Measurements from ENCODE around the gene DNAJC11. TPM values are rescaled to one million over a fixed set of nuclear protein-coding genes. Genes with fewer than 3 reads are reported as not detected.
"Not testable (repeated sequence)": the region's sequence is repeated elsewhere in the genome, so short reads cannot be mapped to it uniquely, and the experiment has no call there.

The DNAJC11 gene
- total RNA-seq, 1 donor from 2014 or later, result 47.6 TPM

- no peak overlapping the region for H3K27ac Mint-ChIP-seq
- no peaks in the 10 kb centered on the region for H3K9me3 ChIP-seq (ENCODE audit: low read depth)
- H3K9me3 Mint-ChIP-seq, result no peaks in the 10 kb centered on the region
- no peak overlapping the region for H3K4me3 ChIP-seq
- no peak for TF ChIP-seq EZH2 (IDR thresholded peaks at IDR 0.05)
- no peak for TF ChIP-seq CTCF (IDR thresholded peaks at IDR 0.05)
- TF ChIP-seq EZH2phosphoT487 (IDR thresholded peaks at IDR 0.05), result no peak
- no peaks in the 10 kb centered on the region for H4K20me1 ChIP-seq (ENCODE audit: low read depth)
- H3K27me3 Mint-ChIP-seq (ENCODE audit: insufficient read depth, low read depth), result peaks cover 6% of the 10 kb centered on the region
- H3K79me2 ChIP-seq (ENCODE audit: low read depth), result no peaks in the 10 kb centered on the region
- H3K36me3 ChIP-seq, result no peaks in the 10 kb centered on the region
- peaks cover 15% of the 10 kb centered on the region for H3F3A ChIP-seq (ENCODE audit: low read depth)
- no peak overlapping the region for H2AFZ ChIP-seq (replicated peaks)
- H3K27ac ChIP-seq, result no peak overlapping the region
- no peak overlapping the region for H3K9ac ChIP-seq
- H3K36me3 Mint-ChIP-seq, result peaks cover 20% of the 10 kb centered on the region
- no peak overlapping the region for H3K4me3 Mint-ChIP-seq
- H3K27me3 ChIP-seq, result no peaks in the 10 kb centered on the region
- no peak overlapping the region for H3K4me2 ChIP-seq
- no peaks in the 10 kb centered on the region for H3K4me1 Mint-ChIP-seq
- DNase-seq (ENCODE audit: low spot score), result no peak
- no peaks in the 10 kb centered on the region for H3K4me1 ChIP-seq
Measured at GRCh38 chr1:6637770-6638169, 63.8 kb downstream of the DNAJC11 start.

GRCh38 chr1:6636778-6637177 is 64.8 kb downstream of the DNAJC11 start:
- not testable (repeated sequence) for H3K4me3 ChIP-seq; H2AFZ ChIP-seq (replicated peaks); H3K4me2 ChIP-seq; H3K9me3 ChIP-seq (ENCODE audit: low read depth); H3K4me1 Mint-ChIP-seq; H3K4me1 ChIP-seq; DNase-seq (ENCODE audit: low spot score); H3K79me2 ChIP-seq (ENCODE audit: low read depth); H3K9ac ChIP-seq; H3K27me3 Mint-ChIP-seq (ENCODE audit: insufficient read depth, low read depth); H4K20me1 ChIP-seq (ENCODE audit: low read depth); H3K27ac ChIP-seq; H3K27ac Mint-ChIP-seq; H3K4me3 Mint-ChIP-seq; H3K36me3 ChIP-seq; H3K27me3 ChIP-seq; H3K9me3 Mint-ChIP-seq
- peaks cover 13% of the 10 kb centered on the region for H3K36me3 Mint-ChIP-seq
- peaks cover 15% of the 10 kb centered on the region for H3F3A ChIP-seq (ENCODE audit: low read depth)

DNA sequence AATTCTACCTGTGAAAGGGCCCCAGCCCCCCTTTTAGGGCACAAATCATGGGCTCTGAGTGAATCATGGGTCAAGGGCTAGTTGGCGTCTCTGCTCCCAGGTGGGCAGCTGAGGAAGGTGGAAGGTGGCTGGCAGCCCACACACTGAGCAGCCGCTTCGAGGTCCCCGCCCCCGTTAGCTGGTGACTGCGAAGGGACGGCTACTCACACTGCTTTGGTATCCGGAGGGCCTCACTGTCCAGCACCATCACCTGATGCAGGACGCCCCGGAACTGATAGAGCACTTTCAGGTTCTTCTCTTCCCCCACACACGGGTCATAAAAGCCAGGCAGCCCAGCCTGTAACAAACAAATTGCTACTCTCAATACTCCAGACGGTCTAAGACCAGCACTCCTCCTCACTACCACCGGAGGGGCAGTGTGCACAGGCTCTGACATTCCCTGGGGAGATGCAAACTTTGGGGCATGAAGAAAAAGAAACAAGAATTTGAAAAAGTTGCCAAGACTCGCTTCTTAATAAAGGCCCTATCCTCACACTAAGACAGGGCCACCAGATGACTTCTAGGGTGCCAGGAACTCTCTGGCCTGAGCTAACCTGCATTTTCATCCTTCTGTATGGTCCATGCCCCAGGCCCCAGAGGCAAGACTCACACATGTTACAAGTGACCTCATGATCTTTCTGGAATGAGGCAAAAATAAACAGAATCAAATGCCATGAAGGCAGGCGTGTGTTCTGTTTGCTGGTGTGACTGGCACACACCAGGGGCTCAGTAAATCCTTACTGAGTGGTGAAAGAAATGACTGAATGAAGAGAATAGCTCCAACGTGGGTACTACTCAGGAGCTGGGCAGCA is 65.5 kb downstream of the DNAJC11 start:
- TF ChIP-seq EZH2phosphoT487 (IDR thresholded peaks at IDR 0.05), result no peak
- TF ChIP-seq CTCF (IDR thresholded peaks at IDR 0.05), result no peak
- TF ChIP-seq EZH2 (IDR thresholded peaks at IDR 0.05), result no peak
- no peaks in the 10 kb centered on the region for H3K9me3 Mint-ChIP-seq
- Histone ChIP-seq H3K9ac (no peak overlapping the region), H3K27ac (no peak overlapping the region), H3K4me3 (no peak overlapping the region), H3F3A (ENCODE audit: low read depth) (peaks cover 15% of the 10 kb centered on the region), H3K4me2 (no peak overlapping the region), H4K20me1 (ENCODE audit: low read depth) (no peaks in the 10 kb centered on the region), H3K36me3 (no peaks in the 10 kb centered on the region), H3K79me2 (ENCODE audit: low read depth) (no peaks in the 10 kb centered on the region), H3K9me3 (ENCODE audit: low read depth) (no peaks in the 10 kb centered on the region), H3K4me1 (no peaks in the 10 kb centered on the region), H3K27me3 (no peaks in the 10 kb centered on the region), H2AFZ (replicated peaks) (no peak overlapping the region)
- peaks cover 7% of the 10 kb centered on the region for H3K27me3 Mint-ChIP-seq (ENCODE audit: insufficient read depth, low read depth)
- peaks cover 10% of the 10 kb centered on the region for H3K36me3 Mint-ChIP-seq
- no peak overlapping the region for H3K27ac Mint-ChIP-seq
- no peak for DNase-seq (ENCODE audit: low spot score)
- no peak overlapping the region for H3K4me3 Mint-ChIP-seq
- H3K4me1 Mint-ChIP-seq, result no peaks in the 10 kb centered on the region

- Histone ChIP-seq H3K27ac (no peak overlapping the region), H3K9ac (no peak overlapping the region), H3K36me3 (no peaks in the 10 kb centered on the region), H2AFZ (replicated peaks) (no peak overlapping the region), H3K27me3 (no peaks in the 10 kb centered on the region), H4K20me1 (ENCODE audit: low read depth) (no peaks in the 10 kb centered on the region), H3K4me1 (no peaks in the 10 kb centered on the region), H3K9me3 (ENCODE audit: low read depth) (no peaks in the 10 kb centered on the region), H3K79me2 (ENCODE audit: low read depth) (no peaks in the 10 kb centered on the region), H3F3A (ENCODE audit: low read depth) (peaks cover 15% of the 10 kb centered on the region), H3K4me3 (no peak overlapping the region), H3K4me2 (no peak overlapping the region)
- Mint-ChIP-seq H3K36me3 (peaks cover 7% of the 10 kb centered on the region), H3K27ac (no peak overlapping the region), H3K4me1 (no peaks in the 10 kb centered on the region), H3K9me3 (no peaks in the 10 kb centered on the region), H3K27me3 (ENCODE audit: insufficient read depth, low read depth) (peaks cover 7% of the 10 kb centered on the region), H3K4me3 (no peak overlapping the region)
- DNase-seq (ENCODE audit: low spot score), result no peak
- TF ChIP-seq EZH2phosphoT487 (IDR thresholded peaks at IDR 0.05), result no peak
- no peak for TF ChIP-seq CTCF (IDR thresholded peaks at IDR 0.05)
- TF ChIP-seq EZH2 (IDR thresholded peaks at IDR 0.05), result no peak
Measured at GRCh38 chr1:6635161-6635909, 66.3 kb downstream of the DNAJC11 start.

Data from neural progenitor cell (in vitro differentiated cells).